H9 (cell line): ENCODE measurements around the gene NPAS3. TPM values are rescaled to one million over a fixed set of nuclear protein-coding genes. Genes with fewer than 3 reads are reported as not detected.

Experiments
- DNase-seq: peaks from one replicate; pipeline ENCODE4 v3.0.0-alpha.2; 2017
- H2AFZ ChIP-seq: one replicate; pipeline ENCODE4 v1.6.1; 2013; ENCODE audit warnings: mild to moderate bottlenecking, low read length, control low read depth, moderate library complexity
- H2AK5ac ChIP-seq: 2 replicates; pipeline ENCODE4 v1.6.1; 2013; ENCODE audit warnings: low read length, control low read depth, mixed read lengths; ENCODE audit not compliant: insufficient read length
- H2BK120ac ChIP-seq: one replicate; pipeline ENCODE4 v1.6.1; 2013; ENCODE audit warnings: low read depth, mild to moderate bottlenecking, low read length, control low read depth, inconsistent platforms; ENCODE audit not compliant: poor library complexity, severe bottlenecking
- H2BK12ac ChIP-seq: 2 replicates; pipeline ENCODE4 v1.6.1; 2013; ENCODE audit warnings: low read length, control low read depth, mixed read lengths, low read depth; ENCODE audit not compliant: insufficient read length
- H2BK15ac ChIP-seq: 2 replicates; pipeline ENCODE4 v1.6.1; 2013; ENCODE audit warnings: low read depth, low read length, control low read depth
- H2BK20ac ChIP-seq: one replicate; pipeline ENCODE4 v1.6.1; 2013; ENCODE audit warnings: low read depth, mild to moderate bottlenecking, low read length, control low read depth, inconsistent platforms; ENCODE audit not compliant: poor library complexity, severe bottlenecking
- H2BK5ac ChIP-seq: 2 replicates; pipeline ENCODE4 v1.6.1; 2013; ENCODE audit warnings: low read length, control low read depth, mixed read lengths; ENCODE audit not compliant: insufficient read length
- H3K14ac ChIP-seq: 2 replicates; pipeline ENCODE4 v1.6.1; 2013; ENCODE audit warnings: low read length, control low read depth; ENCODE audit not compliant: insufficient read depth
- H3K18ac ChIP-seq: 2 replicates; pipeline ENCODE4 v1.6.1; 2013; ENCODE audit warnings: low read depth, mild to moderate bottlenecking, mixed read lengths, low read length, control low read depth; ENCODE audit not compliant: insufficient read length
- H3K23ac ChIP-seq: 2 replicates; pipeline ENCODE4 v1.6.1; 2013; ENCODE audit warnings: low read length, control low read depth, mixed read lengths, low read depth; ENCODE audit not compliant: insufficient read length
- H3K23me2 ChIP-seq: 2 replicates; pipeline ENCODE4 v1.6.1; 2013; ENCODE audit warnings: low read depth, mild to moderate bottlenecking, mixed read lengths, low read length, control low read depth; ENCODE audit not compliant: insufficient read length, poor library complexity, severe bottlenecking
- H3K27ac ChIP-seq: 2 replicates; pipeline ENCODE4 v1.5.1; 2013; ENCODE audit warnings: low read length, control low read depth, mixed read lengths, low read depth; ENCODE audit not compliant: insufficient read length
- H3K27me3 ChIP-seq: 2 replicates; pipeline ENCODE4 v1.6.1; 2013; ENCODE audit warnings: low read length, control low read depth, inconsistent platforms; ENCODE audit not compliant: insufficient read depth
- H3K4ac ChIP-seq: 2 replicates; pipeline ENCODE4 v1.6.1; 2013; ENCODE audit warnings: low read depth, mild to moderate bottlenecking, control low read depth, inconsistent platforms, low read length, moderate library complexity
- H3K4me1 ChIP-seq: 2 replicates; pipeline ENCODE4 v1.6.1; 2013; ENCODE audit warnings: low read length, control low read depth, inconsistent platforms; ENCODE audit not compliant: insufficient read depth
- H3K4me2 ChIP-seq: 2 replicates; pipeline ENCODE4 v1.6.1; 2013; ENCODE audit warnings: low read length, control low read depth, mixed read lengths; ENCODE audit not compliant: insufficient read length, insufficient read depth
- H3K56ac ChIP-seq: 2 replicates; pipeline ENCODE4 v1.6.1; 2013; ENCODE audit warnings: low read depth, mild to moderate bottlenecking, mixed read lengths, low read length, control low read depth; ENCODE audit not compliant: insufficient read length
- H3K79me1 ChIP-seq: 2 replicates; pipeline ENCODE4 v1.6.1; 2013; ENCODE audit warnings: low read depth, mild to moderate bottlenecking, moderate library complexity, low read length, control low read depth, inconsistent platforms; ENCODE audit not compliant: insufficient read depth, poor library complexity, severe bottlenecking
- H3K79me2 ChIP-seq: 2 replicates; pipeline ENCODE4 v1.6.1; 2013; ENCODE audit warnings: low read length, control low read depth, inconsistent platforms; ENCODE audit not compliant: insufficient read depth
- H3K9ac ChIP-seq: 2 replicates; pipeline ENCODE4 v1.6.1; 2013; ENCODE audit warnings: low read length, control low read depth, mixed read lengths; ENCODE audit not compliant: insufficient read length; ENCODE audit errors: extremely low read depth
- H3K9me3 ChIP-seq: one replicate; pipeline ENCODE4 v1.6.1; 2013; ENCODE audit warnings: low read depth, low read length, inconsistent platforms; ENCODE audit not compliant: control insufficient read depth
- H3T11ph ChIP-seq: one replicate; pipeline ENCODE4 v1.6.1; 2013; ENCODE audit warnings: mild to moderate bottlenecking, low read length, control low read depth, inconsistent platforms
- H4K20me1 ChIP-seq: one replicate; pipeline ENCODE4 v1.6.1; 2013; ENCODE audit not compliant: control insufficient read depth, insufficient read length, insufficient read depth
- H4K5ac ChIP-seq: 2 replicates; pipeline ENCODE4 v1.6.1; 2013; ENCODE audit warnings: low read depth, mild to moderate bottlenecking, mixed read lengths, low read length, control low read depth; ENCODE audit not compliant: insufficient read length
- H4K8ac ChIP-seq: replicated peaks from 2 replicates; pipeline ENCODE4 v1.6.1; 2013; ENCODE audit warnings: low read length, control low read depth, mixed read lengths, low read depth; ENCODE audit not compliant: insufficient read length
- H4K91ac ChIP-seq: 2 replicates; pipeline ENCODE4 v1.6.1; 2013; ENCODE audit warnings: low read depth, mild to moderate bottlenecking, moderate library complexity, mixed read lengths, low read length, control low read depth; ENCODE audit not compliant: insufficient read length
- H3K27ac Mint-ChIP-seq, 3 experiments: 2 replicates in 2 of 3; 3 replicates in 1 of 3; pipeline ENCODE4 v1.8.0; 2020 to 2021; ENCODE audit warnings: mixed read lengths in 3 of 3, mild to moderate bottlenecking in 1 of 3, moderate library complexity in 1 of 3
- H3K27me3 Mint-ChIP-seq: 2 replicates; pipeline ENCODE4 v1.8.0; 2021; ENCODE audit warnings: low read depth, mild to moderate bottlenecking, moderate library complexity, mixed read lengths
- H3K36me3 Mint-ChIP-seq, 3 experiments: 2 replicates in 2 of 3; 3 replicates in 1 of 3; pipeline ENCODE4 v1.8.0; 2020 to 2021; ENCODE audit warnings: low read depth in 3 of 3, mixed read lengths in 3 of 3; ENCODE audit not compliant: insufficient read depth in 1 of 3
- H3K4me1 Mint-ChIP-seq, 2 experiments: 2 replicates each; pipeline ENCODE4 v1.8.0; 2020; ENCODE audit warnings: mixed read lengths in 2 of 2
- H3K4me3 Mint-ChIP-seq, 2 experiments: 2 replicates in 1 of 2; 3 replicates in 1 of 2; pipeline ENCODE4 v1.8.0; 2020 to 2021; ENCODE audit warnings: mild to moderate bottlenecking in 2 of 2, mixed read lengths in 2 of 2, moderate library complexity in 1 of 2
- H3K9me3 Mint-ChIP-seq, 2 experiments: 2 replicates in 1 of 2; 3 replicates in 1 of 2; pipeline ENCODE4 v1.8.0; 2020; ENCODE audit warnings: mild to moderate bottlenecking in 2 of 2, mixed read lengths in 2 of 2, moderate library complexity in 1 of 2
- CTCF ChIP-seq: fragments of 200-600 bp; sonication (generic); conservative IDR thresholded peaks from 3 replicates; pipeline ENCODE4 v1.8.0; 2021; ENCODE audit warnings: antibody characterized with exemption, mild to moderate bottlenecking
- WGBS: extraction: QIAGEN DNeasy Blood & Tissue Kit; methylation state at CpG from one replicate; pipeline ENCODE4 v1.1.7; 2013; ENCODE audit warnings: missing lambda C conversion rate, low lambda C conversion rate, mixed read lengths; ENCODE audit not compliant: insufficient read length; ENCODE audit errors: extremely low coverage; 5-methylcytosine and 5-hydroxymethylcytosine counted together
- total RNA-seq: library from RNA; stranded (reverse); gene quantifications from 2 replicates; pipeline ENCODE4 v1.2.1, GENCODE V29; 2021

NPAS3 gene
- total RNA-seq, 1 experiment from 2014 or later = 0.17 TPM

GRCh38 chr14:33669111-33669510 is 730.4 kb downstream of the NPAS3 start:
- Histone ChIP-seq H4K20me1 (no peaks in the 10 kb centered on the region), H2BK15ac (no peak overlapping the region), H3K27me3 (no peaks in the 10 kb centered on the region; the same call in 1 of the 2 replicates), H3K79me1 (no peaks in the 10 kb centered on the region), H2AK5ac (no peak overlapping the region), H3K79me2 (no peaks in the 10 kb centered on the region), H3K14ac (no peak overlapping the region), H3K23ac (no peak overlapping the region), H2BK5ac (no peak overlapping the region), H4K91ac (no peak overlapping the region), H3K9me3 (no peaks in the 10 kb centered on the region), H2BK120ac (no peak overlapping the region), H3K23me2 (no peaks in the 10 kb centered on the region), H4K5ac (no peak overlapping the region), H3K18ac (no peak overlapping the region), H3T11ph (no peak overlapping the region), H3K4me1 (no peaks in the 10 kb centered on the region), H2BK20ac (no peak overlapping the region), H3K9ac (no peak overlapping the region), H3K56ac (no peak overlapping the region), H2AFZ (no peak overlapping the region), H2BK12ac (no peak overlapping the region), H4K8ac (no peak overlapping the region), H3K4me2 (no peak overlapping the region), H3K27ac (no peak overlapping the region), H3K4ac (no peak overlapping the region)
- no peak for DNase-seq
- peaks cover 0 to 1% (median 0%) of the 10 kb centered on the region in 3 experiments; a peak in 2 of 7 replicates for H3K36me3 Mint-ChIP-seq
- H3K4me1 Mint-ChIP-seq = peaks cover 0 to 3% of the 10 kb centered on the region in 2 experiments; a peak in 2 of 4 replicates
- no peak overlapping the region for H3K4me3 Mint-ChIP-seq
- H3K27ac Mint-ChIP-seq = no peak overlapping the region
- no peak for TF ChIP-seq CTCF
- no CpG with 5 or more reads among the region's 2 CpGs for WGBS
- H3K9me3 Mint-ChIP-seq = peaks cover 5 to 6% of the 10 kb centered on the region in 2 experiments; a peak in 4 of 5 replicates
- H3K27me3 Mint-ChIP-seq = no peaks in the 10 kb centered on the region
